Cardiac muscle cell (in vitro differentiated cells and primary cell): Measurements from ENCODE around the gene ARHGAP45. TPM values are rescaled to one million over a fixed set of nuclear protein-coding genes. Genes with fewer than 3 reads are reported as not detected.

Source experiments
- DNase-seq, 2 donors: peaks; one replicate each; pipeline versions ENCODE4 v3.0.0 to v3.0.0-alpha.2; 2010 to 2017; ENCODE audit warnings: low read depth in 1 of 2, low spot score in 1 of 2
- H3K27ac ChIP-seq: fragments of 200-600 bp; sonication (generic); 2 replicates; pipeline ENCODE4 v1.5.1; 2016
- H3K27me3 ChIP-seq: fragments of 200-600 bp; sonication (generic); 2 replicates; pipeline ENCODE4 v1.6.0; 2016; ENCODE audit warnings: control low read depth
- H3K36me3 ChIP-seq: fragments of 200-600 bp; sonication (generic); 2 replicates; pipeline ENCODE4 v1.5.1; 2016; ENCODE audit warnings: control low read depth
- H3K4me1 ChIP-seq: fragments of 200-600 bp; sonication (generic); 2 replicates; pipeline ENCODE4 v1.8.1; 2017; ENCODE audit warnings: low read depth, mild to moderate bottlenecking, mixed run types
- H3K4me3 ChIP-seq: fragments of 200-600 bp; sonication (generic); 2 replicates; pipeline ENCODE4 v1.5.1; 2016; ENCODE audit warnings: mild to moderate bottlenecking
- H3K9me3 ChIP-seq: fragments of 200-600 bp; sonication (generic); 2 replicates; pipeline ENCODE4 v1.5.1; 2017; ENCODE audit warnings: low read depth, mild to moderate bottlenecking, control low read depth
- polyA plus RNA-seq: library from polyadenylated mRNA; unstranded; fragments of >200 nt; fragmentation: Nextera tagmentation; extraction: Ambion mirVana; gene quantifications from 2 replicates; pipeline ENCODE4 v1.2.1, GENCODE V29; 2016
- total RNA-seq: library from RNA; depleted of rRNA; stranded (reverse); fragments of >200 nt; gene quantifications from 2 replicates; pipeline ENCODE4 v1.2.3, GENCODE V29; 2016
- TF ChIP-seq, protein P1 (sequence below): IDR thresholded peaks from 2 replicates; pipeline ENCODE4 v1.5.1; 2012; ENCODE audit warnings: low read depth, mild to moderate bottlenecking, low read length

ARHGAP45 gene
- total and polyA plus RNA-seq, 2 experiments from 2014 or later = 67.5 to 88.6 TPM

DNA sequence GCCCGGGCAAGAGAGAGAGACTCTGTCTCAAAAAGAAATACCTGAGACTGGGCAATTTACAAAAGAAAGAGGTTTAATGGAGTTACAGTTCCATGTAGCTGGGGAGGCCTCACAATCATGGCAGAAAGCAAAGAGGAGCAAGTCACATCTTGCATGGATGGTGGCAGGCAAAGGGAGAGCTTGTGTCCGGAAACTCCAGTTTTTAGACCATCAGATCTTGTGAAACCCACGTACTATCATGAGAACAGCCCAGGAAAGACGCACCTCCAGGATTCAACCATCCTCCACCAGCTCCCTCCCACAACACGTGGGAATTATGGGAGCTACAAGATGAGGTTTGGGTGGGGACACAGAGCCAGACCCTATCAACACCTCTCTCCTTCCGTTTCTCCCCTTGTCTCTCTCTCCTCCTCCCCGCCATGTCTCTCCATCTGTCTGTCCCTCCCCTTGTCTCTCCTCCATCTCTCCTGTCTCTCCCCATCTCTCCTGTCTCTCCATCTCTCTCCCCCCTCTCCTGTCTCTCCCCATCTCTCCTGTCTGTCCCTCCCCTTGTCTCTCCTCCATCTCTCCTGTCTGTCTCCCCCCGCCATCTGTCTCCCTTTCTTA, 18.2 kb downstream of the ARHGAP45 start:
- Histone ChIP-seq H3K9me3 (no peaks in the 10 kb centered on the region), H3K27ac (no peak overlapping the region), H3K4me3 (no peak overlapping the region), H3K4me1 (no peaks in the 10 kb centered on the region), H3K27me3 (no peaks in the 10 kb centered on the region), H3K36me3 (peaks cover 10% of the 10 kb centered on the region)
- no peak for DNase-seq
- TF ChIP-seq, protein P1, sequence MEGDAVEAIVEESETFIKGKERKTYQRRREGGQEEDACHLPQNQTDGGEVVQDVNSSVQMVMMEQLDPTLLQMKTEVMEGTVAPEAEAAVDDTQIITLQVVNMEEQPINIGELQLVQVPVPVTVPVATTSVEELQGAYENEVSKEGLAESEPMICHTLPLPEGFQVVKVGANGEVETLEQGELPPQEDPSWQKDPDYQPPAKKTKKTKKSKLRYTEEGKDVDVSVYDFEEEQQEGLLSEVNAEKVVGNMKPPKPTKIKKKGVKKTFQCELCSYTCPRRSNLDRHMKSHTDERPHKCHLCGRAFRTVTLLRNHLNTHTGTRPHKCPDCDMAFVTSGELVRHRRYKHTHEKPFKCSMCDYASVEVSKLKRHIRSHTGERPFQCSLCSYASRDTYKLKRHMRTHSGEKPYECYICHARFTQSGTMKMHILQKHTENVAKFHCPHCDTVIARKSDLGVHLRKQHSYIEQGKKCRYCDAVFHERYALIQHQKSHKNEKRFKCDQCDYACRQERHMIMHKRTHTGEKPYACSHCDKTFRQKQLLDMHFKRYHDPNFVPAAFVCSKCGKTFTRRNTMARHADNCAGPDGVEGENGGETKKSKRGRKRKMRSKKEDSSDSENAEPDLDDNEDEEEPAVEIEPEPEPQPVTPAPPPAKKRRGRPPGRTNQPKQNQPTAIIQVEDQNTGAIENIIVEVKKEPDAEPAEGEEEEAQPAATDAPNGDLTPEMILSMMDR = no peak

DNA sequence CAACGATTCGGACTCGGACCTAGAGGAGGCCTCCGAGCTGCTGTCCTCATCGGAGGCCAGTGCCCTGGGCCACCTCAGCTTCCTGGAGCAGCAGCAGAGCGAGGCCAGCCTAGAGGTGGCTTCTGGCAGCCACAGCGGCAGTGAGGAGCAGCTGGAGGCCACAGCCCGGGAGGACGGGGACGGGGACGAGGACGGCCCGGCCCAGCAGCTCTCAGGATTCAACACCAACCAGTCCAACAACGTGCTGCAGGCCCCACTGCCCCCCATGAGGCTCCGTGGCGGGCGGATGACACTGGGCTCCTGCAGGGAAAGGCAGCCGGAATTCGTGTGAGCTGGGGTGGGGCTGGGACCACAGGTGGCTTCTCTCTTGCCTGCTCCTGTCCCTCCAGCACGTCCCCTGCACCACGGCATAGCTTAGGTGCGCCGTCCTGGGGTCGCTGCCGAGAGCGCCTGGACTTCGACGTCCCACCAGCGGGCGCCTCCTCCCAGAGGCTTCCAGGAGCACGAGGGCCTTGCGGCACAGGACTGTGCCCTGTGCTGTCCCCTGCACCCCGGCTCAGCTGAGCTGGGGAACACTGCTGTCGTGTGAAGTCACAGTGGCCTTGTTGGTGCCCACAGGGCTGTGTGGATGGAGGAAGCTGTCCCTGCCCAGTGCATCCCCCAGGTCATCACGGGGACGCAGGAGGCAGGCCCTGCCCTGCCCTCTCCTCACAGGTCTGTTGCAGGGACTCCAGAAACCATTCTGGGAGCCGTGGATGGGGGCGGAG, 18.9 kb downstream of the ARHGAP45 start:
- Histone ChIP-seq H3K36me3 (peaks cover 12% of the 10 kb centered on the region), H3K4me1 (no peaks in the 10 kb centered on the region), H3K9me3 (no peaks in the 10 kb centered on the region), H3K4me3 (no peak overlapping the region), H3K27me3 (no peaks in the 10 kb centered on the region), H3K27ac (peak overlapping the region; percentile 23)
- TF ChIP-seq, protein P1 = no peak
- DNase-seq = no peak

DNA sequence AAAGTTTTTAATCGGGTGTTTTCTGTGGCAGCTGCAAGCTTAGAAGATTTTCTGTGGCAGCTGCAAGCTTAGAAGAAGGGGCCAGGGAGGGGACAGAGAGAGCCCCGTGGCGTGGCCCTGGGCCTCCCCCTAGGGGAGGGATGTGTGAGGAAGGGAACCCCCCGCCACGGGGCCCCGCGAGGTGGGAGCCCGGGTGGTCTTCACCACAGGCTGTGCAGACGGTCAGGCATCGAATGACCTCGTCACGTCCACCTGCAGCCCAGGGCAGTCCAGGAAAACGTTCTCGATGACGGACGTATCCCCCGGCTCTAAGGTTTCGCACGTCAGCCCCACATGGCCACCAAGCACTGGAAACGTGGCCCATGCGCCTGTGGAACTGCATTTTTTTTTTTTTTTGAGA, 19.6 kb downstream of the ARHGAP45 start:
- Histone ChIP-seq H3K36me3 (peaks cover 20% of the 10 kb centered on the region), H3K4me1 (no peaks in the 10 kb centered on the region), H3K4me3 (no peak overlapping the region), H3K27me3 (no peaks in the 10 kb centered on the region), H3K9me3 (no peaks in the 10 kb centered on the region), H3K27ac (peak overlapping the region; percentile 23)
- TF ChIP-seq, protein P1 = no peak
- DNase-seq = no peak

DNA sequence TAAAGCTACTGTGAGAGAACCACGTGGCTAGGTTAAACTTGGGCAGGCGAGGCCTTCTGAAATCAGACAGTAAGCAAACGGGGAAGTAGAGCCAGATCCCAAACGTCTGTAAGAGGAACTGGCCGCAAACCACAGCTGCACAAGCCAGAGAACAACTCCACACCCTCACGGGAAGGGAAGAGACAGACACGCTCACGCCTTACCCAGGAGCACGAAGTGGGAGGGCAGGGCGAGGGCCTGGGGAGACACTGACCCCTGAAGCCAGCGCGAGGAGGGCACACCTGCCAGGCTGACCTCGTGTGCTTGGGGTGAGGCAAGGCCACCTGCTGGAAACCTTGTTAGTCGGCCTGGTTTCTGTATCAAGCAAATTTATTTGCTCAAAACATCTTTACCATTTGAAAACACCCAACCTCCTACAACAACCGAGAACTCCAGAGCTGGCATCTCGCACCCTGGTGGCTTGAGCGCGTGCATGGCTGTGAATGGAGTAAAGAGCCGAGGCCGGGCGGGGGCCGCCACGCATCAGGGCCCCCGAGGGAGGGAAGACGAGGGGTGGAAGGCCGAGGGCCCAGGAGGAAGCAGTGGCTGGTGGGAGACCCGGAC, 20.9 kb downstream of the ARHGAP45 start:
- no peak for DNase-seq
- no peak overlapping the region for H3K27ac ChIP-seq

DNA sequence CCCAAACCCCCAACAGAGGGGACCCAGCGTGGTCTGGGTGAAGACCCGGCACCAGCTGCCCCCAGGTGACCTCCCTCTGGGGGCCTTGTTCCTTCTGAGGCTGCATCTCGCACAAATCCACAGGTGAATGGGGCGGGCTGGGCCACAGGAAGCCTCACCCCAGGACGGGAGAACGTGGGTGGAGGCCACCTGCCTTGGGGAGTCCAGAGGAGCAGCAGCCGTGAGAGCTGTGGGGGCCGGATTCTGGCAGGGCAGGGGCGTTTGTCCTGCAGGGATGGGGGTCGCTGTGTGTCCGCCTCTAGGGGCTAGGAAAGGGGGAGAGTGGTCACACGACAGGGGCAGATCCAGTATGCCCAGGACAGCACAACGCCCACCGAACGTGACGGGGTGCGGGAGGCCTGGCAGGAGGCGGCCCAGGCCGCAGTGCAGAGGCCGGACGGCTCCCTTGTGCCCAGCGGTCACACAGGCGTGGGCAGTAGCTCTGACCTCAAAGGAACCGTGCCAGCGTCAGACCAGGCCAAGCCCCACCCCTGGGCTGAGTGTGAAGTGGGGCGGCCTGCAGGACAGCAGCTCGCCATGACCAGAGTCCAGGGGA, 21.5 kb downstream of the ARHGAP45 start:
- peaks cover 24% of the 10 kb centered on the region for H3K36me3 ChIP-seq
- H3K27me3 ChIP-seq = no peaks in the 10 kb centered on the region
- TF ChIP-seq, protein P1 = no peak
- H3K27ac ChIP-seq = no peak overlapping the region
- no peaks in the 10 kb centered on the region for H3K9me3 ChIP-seq
- H3K4me1 ChIP-seq = no peaks in the 10 kb centered on the region
- H3K4me3 ChIP-seq = no peak overlapping the region
- no peak for DNase-seq

More for the DNA sequence above, 20.9 kb downstream of the ARHGAP45 start:
- Histone ChIP-seq H3K9me3 (no peaks in the 10 kb centered on the region), H3K36me3 (peaks cover 24% of the 10 kb centered on the region), H3K27me3 (no peaks in the 10 kb centered on the region), H3K4me1 (no peaks in the 10 kb centered on the region), H3K4me3 (no peak overlapping the region)
- TF ChIP-seq, protein P1 = no peak
